HL-60/S4 treated with retinoic acid at 250 ng/mL for 4 days and 3 days (cell line): ENCODE results near the gene CKB.

Experiments
- in situ Hi-C: fragments of 300-500 bp; cut with MboI; formaldehyde crosslinking; loops from 2 replicates; pipeline ENCODE4 v1.7.0; 2022; ENCODE audit warnings: low sequenced_read_pairs

The CKB gene

DNA sequence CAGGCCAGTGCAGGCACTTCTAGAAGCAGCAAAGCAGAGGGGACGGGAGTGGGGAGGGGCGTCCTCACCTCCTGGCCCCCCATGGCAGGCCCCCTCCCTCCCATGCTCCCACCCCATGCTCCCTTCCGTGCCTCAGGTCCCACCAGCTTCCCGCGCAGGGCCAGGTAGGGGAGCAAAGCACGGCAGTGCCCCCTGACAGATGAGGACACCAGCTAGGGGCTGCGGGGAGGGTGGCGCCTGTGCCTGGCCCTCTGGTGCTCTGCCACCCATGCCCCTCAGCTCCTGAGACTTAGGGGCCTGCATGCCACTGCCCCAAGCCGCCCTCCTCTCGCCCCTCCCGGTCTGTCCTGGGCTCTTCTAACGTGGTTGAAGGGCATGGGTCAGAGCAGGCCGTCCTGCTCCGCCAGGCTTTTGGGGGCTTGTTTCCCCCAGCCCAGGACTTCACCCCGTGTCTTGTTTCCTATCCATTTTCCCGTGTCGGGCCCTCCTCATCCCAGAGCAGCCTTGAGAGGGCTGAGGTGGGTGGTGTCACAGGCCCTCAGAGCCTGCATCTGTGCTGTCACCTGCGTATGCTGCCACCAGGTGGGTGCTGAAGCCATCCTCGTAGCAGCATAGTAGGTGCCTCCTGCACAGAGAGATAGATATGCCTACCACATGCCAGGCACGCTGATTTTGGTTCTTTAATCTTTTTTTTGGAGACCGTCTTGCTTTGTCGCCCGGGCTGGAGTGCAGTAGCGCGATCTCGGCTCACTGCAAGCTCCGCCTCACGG lies 16.6 kb upstream of the CKB start:
- in situ Hi-C loops: no loop called here

DNA sequence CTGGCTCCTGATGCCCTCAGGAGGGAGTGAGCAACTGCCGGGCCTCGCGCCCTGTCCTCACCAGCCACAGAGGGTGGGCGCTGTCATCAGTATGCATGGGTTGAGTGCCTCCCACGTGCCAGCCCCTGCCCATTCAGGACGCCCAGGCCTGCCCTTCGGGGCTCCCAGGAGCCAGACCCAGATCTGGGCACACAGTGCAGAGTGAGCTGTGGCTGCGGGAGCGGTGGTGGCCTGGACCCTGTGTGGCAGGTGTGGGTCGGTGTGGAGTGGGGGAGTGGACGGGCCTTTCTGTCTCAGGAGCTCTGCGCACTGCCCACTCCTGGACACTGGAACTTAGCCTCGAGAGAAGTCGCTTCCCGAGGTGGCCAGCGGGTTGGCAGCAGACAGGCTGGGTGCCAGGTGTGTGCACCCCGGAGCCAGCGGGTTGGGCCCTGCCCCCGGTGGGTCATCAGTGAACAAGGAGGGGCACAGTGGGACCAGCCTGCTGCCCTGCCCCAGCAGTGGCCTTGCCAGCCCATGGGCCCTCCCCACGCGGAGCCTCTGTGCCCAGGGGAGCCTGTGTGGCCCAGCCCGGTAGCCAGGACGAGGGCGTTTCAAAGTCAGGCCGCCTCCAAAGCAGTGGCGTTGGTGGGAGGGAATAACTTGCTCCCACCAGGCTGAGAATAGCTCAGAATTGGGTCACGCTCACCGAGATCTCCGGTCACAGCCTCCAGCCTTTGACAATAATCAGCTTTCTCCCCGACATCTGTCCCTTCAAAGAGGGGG lies 15.8 kb upstream of the CKB start:
- in situ Hi-C loops: no loop called here

DNA sequence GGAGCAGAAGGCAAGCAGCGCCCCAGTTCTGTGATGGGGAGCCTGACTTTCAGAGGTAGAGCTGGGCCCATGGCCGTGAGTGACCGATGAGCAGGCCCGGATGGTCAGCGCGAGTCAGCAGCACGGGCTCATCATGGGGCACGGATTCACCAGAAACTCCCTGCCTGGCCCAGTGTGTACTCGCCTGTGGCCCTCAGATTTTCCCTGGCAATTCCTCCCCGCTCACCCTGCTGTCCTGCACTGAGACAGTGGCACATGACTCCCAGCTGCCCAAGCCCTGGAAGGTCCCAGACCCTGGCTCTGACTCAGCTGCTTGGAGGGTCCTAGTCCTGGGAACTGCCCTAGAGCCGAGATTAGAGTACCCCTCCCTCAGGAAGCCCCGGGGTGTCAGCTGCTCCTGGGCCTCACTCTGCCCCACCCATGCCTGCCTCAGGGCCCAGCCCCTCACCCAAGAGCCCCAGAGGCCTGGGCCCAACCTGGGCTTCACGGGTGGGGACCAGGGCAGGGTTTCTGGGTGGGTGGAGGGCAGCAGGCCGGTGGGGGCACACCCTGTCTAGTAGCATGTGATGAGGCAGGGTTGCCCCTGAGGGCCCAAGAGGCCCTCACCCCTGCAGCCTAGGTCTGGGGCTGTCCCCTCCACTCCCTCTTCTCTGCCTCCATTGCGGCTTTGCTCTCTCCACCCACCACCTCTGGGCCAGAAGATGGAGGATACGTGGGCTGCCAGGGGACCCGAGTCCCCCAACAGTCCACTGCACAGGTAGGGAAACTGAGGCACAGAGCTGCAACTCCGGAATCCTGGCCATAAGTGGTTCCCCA lies 14.8 kb upstream of the CKB start:
- in situ Hi-C loops: no loop called here

DNA sequence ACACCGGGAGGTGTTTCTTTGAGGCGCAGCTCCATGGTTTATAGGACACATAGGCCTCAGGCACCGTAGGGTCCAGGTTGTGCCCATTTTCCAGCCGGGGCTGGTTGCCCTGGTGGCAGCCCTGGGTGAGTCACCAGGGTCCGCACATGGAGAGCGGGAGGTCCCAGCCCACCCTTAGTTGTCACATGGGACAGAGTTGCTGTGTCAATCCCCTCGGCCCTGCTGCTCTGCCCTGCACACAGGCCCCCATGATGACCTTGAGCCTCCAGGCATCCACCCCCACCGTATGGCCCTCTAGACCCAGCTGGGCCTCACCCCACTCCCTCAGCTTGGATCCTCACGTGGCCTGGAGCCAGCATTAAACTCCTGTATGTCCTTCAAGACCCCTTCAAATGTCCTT lies 14.1 kb upstream of the CKB start:
- in situ Hi-C loops: no loop called here

DNA sequence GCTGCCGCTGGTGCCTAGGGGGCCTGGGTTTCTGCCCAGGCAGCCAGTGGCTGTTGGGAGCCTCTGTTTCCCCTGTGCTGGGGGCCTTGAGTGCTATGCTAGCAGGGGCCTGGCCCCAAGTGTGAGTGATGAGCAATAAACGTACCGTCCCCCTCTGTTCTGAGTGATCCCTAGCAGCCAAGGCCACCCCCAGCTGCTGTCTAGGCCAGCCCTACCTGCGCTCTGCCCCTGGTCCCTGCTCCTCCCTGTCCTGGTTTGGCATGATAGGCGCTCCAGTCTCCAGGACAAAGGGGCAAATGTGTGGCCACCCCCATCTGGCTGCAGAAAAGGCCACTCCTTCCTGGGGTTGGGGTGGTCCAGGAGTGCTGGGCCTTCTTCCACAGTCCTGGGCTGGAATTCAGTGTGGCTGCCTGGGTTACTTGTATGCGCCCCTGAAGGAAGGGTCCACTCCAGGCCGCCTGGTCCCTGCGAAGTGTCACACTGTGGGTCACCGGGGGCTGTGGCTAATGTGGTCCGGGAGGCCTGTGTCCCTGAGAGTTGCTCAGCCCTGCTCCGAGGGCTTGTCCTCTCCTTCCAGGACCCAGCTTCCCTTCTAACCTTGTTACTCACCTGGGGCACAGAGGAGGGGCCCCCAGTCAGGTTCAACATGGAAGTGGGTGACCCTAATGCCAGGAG lies 13.4 kb upstream of the CKB start:
- in situ Hi-C loops: no loop called here

DNA sequence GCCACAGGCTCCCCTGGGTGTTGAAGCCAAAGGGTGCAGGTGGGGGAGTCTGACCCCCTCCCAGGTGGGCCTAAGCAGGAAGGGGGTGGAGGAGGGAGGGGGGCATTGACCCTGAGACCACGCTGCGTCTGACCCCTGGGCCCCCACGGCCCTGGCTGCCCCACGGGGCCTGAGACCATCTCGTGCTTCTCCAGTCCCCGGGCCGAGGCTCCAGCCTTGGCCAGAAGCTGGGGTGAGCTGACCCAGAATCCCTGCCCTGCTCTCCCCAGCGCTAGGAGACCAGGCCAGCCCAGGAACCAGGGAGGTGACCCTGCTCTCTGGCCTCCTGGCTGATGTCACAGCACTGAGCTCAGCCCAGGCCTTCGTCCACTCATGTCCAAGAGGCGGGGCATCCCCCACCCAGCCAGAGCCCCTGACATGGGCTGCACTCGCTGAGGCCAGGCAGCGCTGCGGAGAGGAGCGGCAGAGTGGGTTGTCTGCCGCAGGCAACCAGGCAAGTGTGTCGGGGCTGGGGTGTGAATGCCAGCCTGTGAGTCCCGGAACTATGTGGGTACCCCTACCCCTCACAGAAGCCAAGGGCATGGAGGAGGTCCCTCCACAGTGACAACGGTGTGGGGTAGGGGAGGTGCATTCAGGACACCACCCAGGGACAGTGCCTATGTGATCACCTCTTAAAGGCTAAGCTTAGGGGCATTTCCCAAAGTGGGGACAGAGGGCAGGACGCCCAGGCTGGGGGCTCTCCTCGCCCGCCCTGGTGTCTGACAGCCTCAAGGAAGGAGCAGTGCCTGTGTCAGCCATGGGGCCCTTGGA lies 12.7 kb upstream of the CKB start:
- in situ Hi-C loops: no loop called here

DNA sequence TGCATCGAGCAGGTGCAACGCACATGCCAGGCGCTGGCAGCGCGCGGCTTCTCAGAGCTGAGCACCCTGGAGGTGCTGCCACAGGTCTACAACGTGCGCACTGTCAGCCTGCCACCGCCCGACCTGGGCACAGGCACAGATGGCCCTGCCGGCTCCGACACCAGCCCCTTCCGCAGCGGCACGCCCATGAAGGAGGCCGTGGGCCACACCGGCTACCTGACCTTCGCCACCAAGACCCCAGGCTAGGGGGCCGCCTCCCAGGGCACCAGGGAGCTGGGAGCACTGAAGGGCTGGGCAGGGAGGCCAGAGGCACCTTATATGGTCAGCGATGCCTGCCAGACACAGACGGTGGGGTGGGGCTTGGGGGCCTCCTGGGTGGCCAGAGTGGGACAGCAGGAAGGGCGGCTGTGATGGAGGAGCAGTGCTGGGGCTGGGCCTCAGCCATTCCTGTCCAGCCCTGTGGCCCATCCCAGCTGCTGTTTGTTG lies 12.0 kb upstream of the CKB start:
- in situ Hi-C loops: no loop called here

DNA sequence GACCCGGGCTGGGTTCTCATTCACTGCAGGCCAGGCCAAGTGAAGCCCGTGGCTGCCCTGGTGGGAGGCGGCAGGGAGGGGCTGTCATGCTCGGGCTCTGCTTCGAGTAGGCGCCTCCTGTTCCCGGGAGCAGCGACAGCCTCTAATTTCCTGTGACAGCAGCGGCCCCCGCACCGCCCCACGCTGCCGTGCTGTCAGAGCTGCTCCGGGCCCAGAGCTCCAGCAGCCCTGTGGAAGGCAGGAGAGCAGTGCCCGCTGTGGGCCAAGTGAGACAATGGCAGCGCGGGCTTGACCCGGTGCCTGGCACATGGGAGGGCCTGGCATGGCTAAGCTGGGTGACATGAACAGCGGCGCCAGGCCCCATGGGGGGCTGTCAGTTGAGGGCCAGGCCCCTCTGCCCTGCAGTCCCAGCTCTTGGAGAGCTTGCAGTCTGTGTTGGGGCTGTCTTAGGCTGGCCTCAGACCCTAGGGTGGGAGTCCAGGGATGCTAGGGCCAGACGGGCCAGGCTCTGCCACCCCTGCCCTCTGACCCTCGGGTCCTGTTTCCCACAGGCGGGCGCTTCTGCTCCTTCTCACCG lies 11.5 kb upstream of the CKB start:
- in situ Hi-C loops: no loop called here

DNA sequence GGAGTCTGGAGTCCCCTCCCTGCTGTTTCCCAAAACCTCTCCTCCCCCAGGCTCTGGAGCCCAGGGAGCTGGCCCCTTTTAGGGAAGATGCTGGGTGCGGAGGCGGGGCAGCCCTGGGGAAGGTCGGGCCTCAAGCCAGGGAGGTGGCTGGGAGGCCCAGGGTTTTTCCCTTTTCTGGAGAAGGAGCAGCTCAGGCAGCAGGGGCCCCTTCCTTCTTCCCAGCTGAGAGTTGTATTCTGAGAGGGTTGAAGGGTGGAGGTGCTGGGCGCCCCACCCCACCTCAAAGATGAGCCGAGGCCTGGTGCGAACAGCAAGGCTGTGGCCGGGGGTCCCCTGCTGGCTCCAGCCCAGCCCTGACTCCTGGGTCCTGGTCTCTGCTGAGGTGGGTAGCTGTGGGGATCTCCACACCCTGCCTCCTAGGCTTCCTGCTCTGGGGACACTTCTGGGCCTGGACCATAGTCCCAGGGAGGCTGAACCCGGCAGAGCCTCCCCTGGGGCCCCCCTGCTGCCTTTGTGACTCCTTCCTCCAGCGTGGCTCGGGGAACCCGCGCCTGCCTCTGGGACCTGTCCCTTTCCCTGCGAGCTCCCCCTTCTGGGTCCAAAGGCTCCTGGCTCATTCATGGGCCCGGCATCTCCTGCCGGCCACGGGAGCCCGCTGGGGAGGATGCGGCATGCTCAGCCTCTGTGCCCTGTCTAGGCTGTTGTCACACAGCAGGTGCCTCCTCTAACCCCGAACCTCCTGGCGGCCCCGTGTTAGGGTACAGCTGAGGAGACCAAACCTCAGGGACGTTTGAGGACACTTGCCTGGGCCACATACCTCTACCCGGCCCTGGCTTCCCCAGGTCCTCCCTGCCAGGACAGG lies 10.7 kb upstream of the CKB start:
- in situ Hi-C loops: no loop called here

DNA sequence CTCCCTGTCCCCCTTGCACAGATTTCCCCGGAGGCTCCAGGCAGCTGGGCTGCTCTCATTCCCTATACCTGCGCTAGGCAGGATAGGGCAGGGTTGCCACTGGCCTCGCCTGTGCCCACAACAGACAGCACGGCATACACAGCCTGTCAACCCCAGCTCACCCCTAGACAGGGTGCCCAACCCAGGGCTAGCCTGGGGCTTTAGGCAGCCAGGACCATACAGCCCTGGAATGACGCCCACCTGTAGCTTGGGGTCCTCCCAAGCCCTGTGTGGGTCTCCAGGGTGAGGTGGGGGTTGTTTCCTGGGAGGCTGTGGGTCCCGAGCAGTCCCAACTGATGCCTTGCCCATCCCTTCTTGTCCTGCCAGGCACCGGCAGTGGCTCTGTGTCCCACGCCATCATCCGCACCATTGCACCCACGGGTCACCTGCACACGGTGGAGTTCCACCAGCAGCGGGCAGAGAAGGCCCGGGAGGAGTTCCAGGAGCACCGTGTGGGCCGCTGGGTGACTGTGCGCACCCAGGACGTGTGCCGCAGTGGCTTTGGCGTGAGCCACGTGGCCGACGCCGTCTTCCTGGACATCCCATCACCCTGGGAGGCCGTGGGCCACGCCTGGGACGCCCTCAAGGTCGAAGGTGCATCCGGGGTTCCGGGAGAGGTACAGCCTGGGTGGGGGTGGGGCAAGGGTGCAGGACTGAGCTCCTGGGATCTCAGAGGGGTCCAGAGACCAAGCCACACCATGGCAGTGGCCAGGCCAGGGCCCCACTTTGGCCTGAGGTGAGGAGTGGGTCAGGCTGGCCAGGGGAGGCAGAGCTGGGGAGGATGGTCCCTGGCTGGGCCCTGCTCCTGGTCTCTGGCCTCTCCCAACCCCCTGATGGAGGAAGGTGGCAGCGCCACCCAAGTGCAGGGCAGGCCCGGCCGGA lies 9.8 kb upstream of the CKB start:
- in situ Hi-C loops: no loop called here

DNA sequence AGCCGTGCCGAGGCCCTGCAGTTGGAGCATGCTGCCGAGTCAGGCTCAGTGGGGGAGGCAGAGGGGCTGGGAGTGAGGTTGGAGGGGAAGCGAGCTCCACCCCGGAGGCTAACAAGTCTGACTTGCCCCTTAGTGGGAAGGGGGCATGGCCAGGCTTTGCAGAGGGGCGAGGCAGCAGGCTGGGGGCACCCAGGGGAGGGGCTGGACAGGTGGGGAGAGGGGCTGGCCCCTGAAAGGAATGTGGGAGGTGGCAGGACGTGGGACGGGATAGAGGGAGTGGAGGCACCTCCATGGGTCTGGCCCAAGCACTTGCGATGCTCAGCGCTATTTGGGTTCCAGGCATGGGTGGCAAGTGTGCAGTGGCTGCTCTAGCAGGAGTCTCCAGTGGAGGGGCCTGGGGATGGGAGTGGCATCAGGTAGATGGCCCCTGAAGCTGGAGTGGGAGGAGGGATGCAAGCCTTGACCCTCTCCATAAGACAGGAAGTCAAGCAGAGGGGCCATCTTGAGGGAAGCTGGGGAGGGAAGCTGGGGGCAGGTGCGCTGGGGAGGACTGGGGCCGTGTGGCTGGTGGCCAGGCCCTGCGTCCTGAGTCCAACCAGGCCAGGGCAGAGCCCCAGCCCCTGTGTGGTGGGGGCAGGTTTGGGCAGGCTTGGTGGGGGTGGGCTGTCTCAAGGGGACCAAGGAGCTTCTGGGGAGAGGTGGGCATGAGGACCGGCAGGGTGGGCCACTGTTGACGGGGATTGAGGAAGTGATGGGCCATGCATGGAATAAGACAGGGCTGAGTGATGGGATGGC lies 9.0 kb upstream of the CKB start:
- in situ Hi-C loops: no loop called here

DNA sequence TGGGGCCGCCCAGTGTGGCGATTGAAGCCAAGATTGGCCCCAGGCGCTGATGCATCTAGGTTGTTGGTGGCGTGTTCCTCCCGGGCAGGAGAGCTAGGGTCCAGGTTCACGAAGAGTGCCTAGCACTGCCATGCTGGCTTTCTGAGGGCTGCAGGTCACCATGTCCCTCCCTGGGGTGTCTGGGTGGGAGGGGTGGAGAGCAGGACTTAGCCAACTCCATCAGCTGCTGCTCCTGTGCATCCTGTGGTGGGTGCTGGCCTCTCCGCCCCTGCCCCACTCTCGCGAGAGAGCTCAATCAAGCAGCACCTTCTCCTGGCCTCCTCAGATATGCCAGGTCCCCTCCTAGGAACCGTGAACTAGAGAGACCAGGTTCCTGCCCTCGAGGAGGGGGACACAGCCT lies 8.2 kb upstream of the CKB start:
- in situ Hi-C loops: no loop called here

DNA sequence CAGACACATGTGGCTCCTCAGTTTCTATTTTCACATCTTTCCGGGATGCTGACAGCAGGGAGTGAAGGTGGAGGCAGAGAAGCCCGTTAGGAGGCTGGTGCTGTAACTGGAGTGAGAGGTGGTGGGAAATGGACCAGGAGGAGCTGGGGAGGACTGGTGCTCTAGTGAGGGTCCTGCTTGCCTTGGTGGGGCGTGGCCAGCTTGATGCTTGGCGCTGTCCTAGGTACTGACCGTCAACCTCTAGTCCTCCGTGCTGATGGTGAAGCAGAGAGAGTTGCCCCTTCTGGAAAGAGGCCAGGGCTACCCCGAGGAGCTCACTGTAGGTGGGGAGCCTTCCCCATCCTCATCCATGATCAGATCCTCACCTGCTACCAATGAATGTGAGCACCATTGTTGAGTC lies 7.8 kb upstream of the CKB start:
- in situ Hi-C loops: no loop called here

DNA sequence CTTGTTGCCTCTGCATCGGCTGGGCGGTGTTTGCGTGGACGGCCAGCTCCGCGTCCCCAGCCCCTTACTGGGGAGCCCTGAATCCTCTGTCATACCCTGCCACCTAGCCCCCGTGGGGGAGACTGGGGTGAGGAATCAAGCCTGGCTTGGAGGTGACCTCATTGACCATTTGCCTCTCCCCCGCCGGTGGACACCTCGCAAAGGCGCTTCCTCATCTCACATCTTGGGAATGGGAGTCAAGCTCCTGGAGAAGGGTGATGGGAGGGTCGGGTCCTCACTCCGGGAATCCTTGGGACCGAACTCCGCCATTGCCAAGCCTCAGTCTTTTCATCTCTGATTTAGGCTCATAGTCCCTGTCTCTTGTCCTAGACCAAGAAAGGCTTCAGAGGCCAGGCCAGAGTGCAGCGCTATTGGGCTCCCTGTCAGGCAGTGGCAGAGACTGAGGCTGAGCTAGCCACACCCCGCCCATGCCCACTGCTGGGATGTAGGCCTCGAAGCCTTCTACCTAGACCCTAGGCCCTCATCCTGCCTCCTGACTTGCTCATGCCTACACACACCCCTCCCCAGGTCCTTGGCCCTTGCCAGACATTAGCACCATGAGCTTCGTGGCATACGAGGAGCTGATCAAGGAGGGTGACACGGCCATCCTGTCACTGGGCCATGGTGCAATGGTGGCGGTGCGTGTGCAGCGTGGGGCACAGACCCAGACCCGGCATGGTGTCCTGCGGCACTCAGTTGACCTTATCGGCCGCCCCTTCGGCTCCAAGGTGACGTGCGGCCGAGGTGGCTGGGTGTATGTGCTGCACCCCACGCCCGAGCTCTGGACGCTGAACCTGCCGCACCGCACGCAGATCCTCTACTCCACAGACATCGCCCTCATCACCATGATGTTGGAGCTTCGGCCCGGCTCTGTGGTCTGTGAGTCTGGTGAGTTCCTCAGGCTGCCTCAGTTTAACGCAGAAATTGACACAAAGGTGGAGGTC lies 7.0 kb upstream of the CKB start:
- in situ Hi-C loops: no loop called here

DNA sequence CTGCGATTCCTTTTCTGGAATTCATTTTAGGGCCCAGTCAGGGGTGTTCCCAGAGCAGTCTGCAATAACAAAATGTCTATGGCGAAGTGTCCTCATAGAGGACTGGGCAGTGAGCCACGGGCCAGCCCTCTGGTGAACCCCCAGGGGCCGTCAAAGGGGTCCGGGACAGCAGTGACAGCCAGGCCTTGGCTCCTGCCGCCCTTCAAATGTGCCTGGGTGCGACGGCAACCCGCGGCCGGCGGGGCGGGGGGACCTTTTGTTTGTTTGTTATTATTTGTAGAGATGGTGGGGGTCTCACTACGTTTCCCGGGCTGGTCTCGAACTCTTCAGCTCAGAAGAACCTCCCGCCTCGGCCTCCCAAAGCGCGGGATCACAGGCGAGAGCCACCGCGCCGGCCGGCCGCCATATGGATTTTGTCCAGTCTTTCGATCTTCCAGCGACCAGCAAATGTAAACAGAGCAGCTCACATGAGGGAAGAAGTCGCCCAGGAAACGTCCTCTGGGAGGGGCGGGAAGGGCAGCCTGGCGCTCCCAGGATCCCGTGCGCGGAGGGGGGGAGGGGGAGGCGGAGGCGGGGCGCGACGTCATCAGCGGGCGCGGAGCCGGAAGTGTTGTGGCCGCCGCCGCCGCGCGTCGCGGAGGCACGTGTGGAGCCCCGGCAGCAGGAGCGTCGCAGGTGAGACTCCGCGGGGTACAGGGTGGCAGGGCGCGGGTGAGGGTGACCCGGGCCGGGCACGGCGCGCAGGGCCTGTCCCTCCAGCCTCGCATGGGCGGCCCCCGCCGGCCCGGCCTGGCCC lies 6.2 kb upstream of the CKB start, which contains the start of gene TRMT61A:
Gene TRMT61A (plus strand): TSS at position 610 of the 796 bp plus-strand sequence. CDS start 783 bp downstream, outside the sequence.
- in situ Hi-C loops: no loop called here
